GM12878 (cell line): ENCODE measurements around the gene SGMS1.
"Not testable (repeated sequence)": the region's sequence is repeated elsewhere in the genome, so short reads cannot be mapped to it uniquely, and the experiment has no call there.

ENCODE experiments used
- BCL11A ChIP-seq: IDR thresholded peaks from 2 replicates; pipeline ENCODE4 v1.6.1; 2011; ENCODE audit warnings: low read depth, low read length
- BHLHE40 ChIP-seq, 2 experiments: fragments of 450-650 bp in 1 of 2; IDR thresholded peaks; 2 replicates each; pipeline ENCODE4 v1.6.1; 2011 to 2017; ENCODE audit warnings: low read depth in 2 of 2, borderline replicate concordance in 1 of 2, improper control_type of control experiment in 1 of 2, low read length in 1 of 2, mild to moderate bottlenecking in 1 of 2
- CTCF ChIP-seq, 3 experiments: IDR thresholded peaks in 2 of 3; conservative IDR thresholded peaks in 1 of 3; 2 replicates each; pipeline ENCODE4 v1.5.1; 2011; ENCODE audit warnings: low read depth in 3 of 3, low read length in 3 of 3, mild to moderate bottlenecking in 3 of 3, control low read depth in 2 of 3, moderate library complexity in 2 of 3, inconsistent platforms in 1 of 3, mixed read lengths in 1 of 3; ENCODE audit not compliant: control insufficient read depth in 2 of 3, insufficient read depth in 1 of 3; ENCODE audit errors: extremely low read depth in 1 of 3
- MTA3 ChIP-seq: IDR thresholded peaks from 2 replicates; pipeline ENCODE4 v1.6.1; 2012; ENCODE audit warnings: low read length, inconsistent platforms, borderline replicate concordance
- MXI1 ChIP-seq: fragments of 150-350 bp; IDR thresholded peaks from 2 replicates; pipeline ENCODE4 v1.6.1; 2011; ENCODE audit warnings: low read depth, mild to moderate bottlenecking, inconsistent platforms, low read length, improper control_type of control experiment
- MYC ChIP-seq: IDR thresholded peaks from 2 replicates; pipeline ENCODE4 v1.6.1; 2011; ENCODE audit warnings: mild to moderate bottlenecking, low read length, moderate library complexity, inconsistent platforms; ENCODE audit not compliant: insufficient read depth, insufficient replicate concordance, insufficient read length, severe bottlenecking
- POLR2AphosphoS2 ChIP-seq: IDR thresholded peaks from 2 replicates; pipeline ENCODE4 v1.6.1; 2011; ENCODE audit warnings: low read depth, mild to moderate bottlenecking, low read length, improper control_type of control experiment, moderate library complexity
- POLR2AphosphoS5 ChIP-seq: IDR thresholded peaks from 2 replicates; pipeline ENCODE4 v1.6.1; 2011; ENCODE audit warnings: mild to moderate bottlenecking, low read length, inconsistent platforms
- SMC3 ChIP-seq: IDR thresholded peaks from 2 replicates; pipeline ENCODE4 v1.6.1; 2011; ENCODE audit warnings: low read length, improper control_type of control experiment, borderline replicate concordance
- SUZ12 ChIP-seq: fragments of 200-600 bp; sonication (generic); IDR thresholded peaks from one replicate; pipeline ENCODE4 v1.6.1; 2018; ENCODE audit warnings: antibody characterized with exemption, mild to moderate bottlenecking; ENCODE audit not compliant: unreplicated experiment
- TCF3 ChIP-seq: IDR thresholded peaks from 2 replicates; pipeline ENCODE4 v1.6.1; 2012; ENCODE audit warnings: low read depth, mild to moderate bottlenecking, low read length, borderline replicate concordance; ENCODE audit not compliant: insufficient read depth
- ZNF274 ChIP-seq: IDR thresholded peaks from one replicate; pipeline ENCODE4 v1.8.0; 2011; ENCODE audit not compliant: insufficient read length, insufficient read depth

GRCh38 chr10:50568750-50569149 is 55.0 kb downstream of the SGMS1 start:
- TF ChIP-seq BHLHE40 (IDR thresholded peaks at IDR 0.05; ENCODE audit: borderline replicate concordance in 1 of 2, low read depth in 2 of 2, low read length in 1 of 2); MYC; BCL11A; TCF3; SUZ12; CTCF (IDR thresholded peaks at IDR 0.05 in 2 of 3, conservative IDR thresholded peaks at IDR 0.05 in 1 of 3; ENCODE audit: control insufficient read depth in 2 of 3, extremely low read depth in 1 of 3, insufficient read depth in 1 of 3, low read depth in 3 of 3, low read length in 3 of 3); ZNF274; MTA3; POLR2AphosphoS5; SMC3; POLR2AphosphoS2; MXI1: not testable (repeated sequence)
